ENCODE data around the gene NRAP. TPM values are rescaled to one million over a fixed set of nuclear protein-coding genes. Genes with fewer than 3 reads are reported as not detected.

NRAP gene
- total and polyA plus RNA-seq, 10 of the 15 experiments (the other 5 are each of a cell fraction or from before 2014, with no cell fraction given) = not detected

- TF ChIP-seq CTCF (IDR thresholded peaks at IDR 0.05 in 2 of 3, conservative IDR thresholded peaks at IDR 0.05 in 1 of 3; ENCODE audit: control insufficient read depth in 2 of 3, extremely low read depth in 1 of 3, insufficient read depth in 1 of 3, low read depth in 3 of 3, low read length in 3 of 3) (no peak), NR2F1 (conservative IDR thresholded peaks at IDR 0.05) (no peak), IRF3 (IDR thresholded peaks at IDR 0.05) (no peak), KAT2A (conservative IDR thresholded peaks at IDR 0.05; ENCODE audit: control insufficient read depth, low read depth, low read length) (no peak), ZNF217 (IDR thresholded peaks at IDR 0.05) (no peak), ZBTB33 (IDR thresholded peaks at IDR 0.05) (no peak), CBFB (IDR thresholded peaks at IDR 0.05; ENCODE audit: low read depth) (no peak)
Observed at GRCh38 chr10:113562069-113562468, 101.8 kb downstream of the NRAP start (continued).

GRCh38 chr10:113561214-113561613 is 102.6 kb downstream of the NRAP start:
- H3K4me2 ChIP-seq (ENCODE audit: control insufficient read depth, insufficient read depth) = no peak overlapping the region
- ChIA-PET SMC1A (ENCODE audit: uncharacterized antibody, unreplicated experiment) (no interaction called here), CTCF (no interaction called here), RAD21 (ENCODE audit: unreplicated experiment) (no interaction called here), POLR2A (no interaction called here)
- in situ Hi-C loops (cut with MboI) (no loop called here), intact Hi-C loops (cut with micrococcal nuclease; ENCODE audit: unreplicated experiment) (loop anchor here (5.0 to 10.0 kb wide), 2 partner anchors 836 to 1084 kb away; no protein-coding TSS in a partner anchor)
- H4K20me1 ChIP-seq (ENCODE audit: control insufficient read depth, insufficient read depth) = no peaks in the 10 kb centered on the region
- H3K27ac ChIP-seq (ENCODE audit: control insufficient read depth, insufficient read depth) = no peak overlapping the region
- peaks cover 0 to 4% of the 10 kb centered on the region in 2 experiments; a peak in 3 of 4 replicates for H3K27me3 ChIP-seq (replicated peaks in 1 of 2; ENCODE audit: control insufficient read depth in 2 of 2, insufficient read depth in 2 of 2, low read length in 1 of 2)
- H2AFZ ChIP-seq (ENCODE audit: control insufficient read depth, low read depth, low read length) = no peak overlapping the region
- no peaks in the 10 kb centered on the region for H3K4me1 ChIP-seq (ENCODE audit: control insufficient read depth, insufficient read depth, low read length)
- BruUV-seq (replicated peaks) = no TSS peak
- no peaks in the 10 kb centered on the region for H3K79me2 ChIP-seq (ENCODE audit: control insufficient read depth, insufficient read depth, low read length)
- H3K9me3 ChIP-seq (replicated peaks; ENCODE audit: control insufficient read depth, insufficient read depth, low read length) = no peaks in the 10 kb centered on the region
- 11% methylated on average over 3 of the region's 3 CpGs for WGBS (ENCODE audit: insufficient coverage, insufficient replicate concordance, low lambda C conversion rate, missing lambda C conversion rate)
- ATAC-seq (no peak), DNase-seq (ENCODE audit: low read depth, low spot score) (no peak), FAIRE-seq (no peak)
- H3K9ac ChIP-seq (ENCODE audit: control insufficient read depth, insufficient read depth, low read length) = no peak overlapping the region
- no peaks in the 10 kb centered on the region for H3K36me3 ChIP-seq (ENCODE audit: control insufficient read depth in 2 of 2, insufficient read depth in 2 of 2, low read length in 1 of 2)
- H3K4me3 ChIP-seq = no peak overlapping the region
- TF ChIP-seq BACH1 (IDR thresholded peaks at IDR 0.05; ENCODE audit: borderline replicate concordance) = no peak
- no peak for TF ChIP-seq MAX (IDR thresholded peaks at IDR 0.05; ENCODE audit: low read depth, low read length)
- no peak for TF ChIP-seq NR2C1 (IDR thresholded peaks at IDR 0.05)
- TF ChIP-seq BCLAF1 (IDR thresholded peaks at IDR 0.05) = no peak
- TF ChIP-seq YY1 (IDR thresholded peaks at IDR 0.05; ENCODE audit: low read depth, low read length) = no peak
- TF ChIP-seq NFXL1 (IDR thresholded peaks at IDR 0.05; ENCODE audit: borderline replicate concordance) = no peak
- TF ChIP-seq GATAD2B (conservative IDR thresholded peaks at IDR 0.05; ENCODE audit: low read depth) = no peak
- no peak for TF ChIP-seq SUZ12 (IDR thresholded peaks at IDR 0.05; ENCODE audit: unreplicated experiment)
- no peak for TF ChIP-seq NFIC (IDR thresholded peaks at IDR 0.05; ENCODE audit: low read depth, low read length)

Measured in GM12878 (cell line).